Activated naive CD4-positive, alpha-beta T cell treated with anti-CD3 and anti-CD28 coated beads, Interleukin-2, amount 50 U/mL, for 16 hours (primary cell): ENCODE measurements around the gene WIF1.

ENCODE experiments used
- DNase-seq: peaks from one replicate; pipeline ENCODE4 v3.0.0-alpha.2; 2020

Gene WIF1

DNA sequence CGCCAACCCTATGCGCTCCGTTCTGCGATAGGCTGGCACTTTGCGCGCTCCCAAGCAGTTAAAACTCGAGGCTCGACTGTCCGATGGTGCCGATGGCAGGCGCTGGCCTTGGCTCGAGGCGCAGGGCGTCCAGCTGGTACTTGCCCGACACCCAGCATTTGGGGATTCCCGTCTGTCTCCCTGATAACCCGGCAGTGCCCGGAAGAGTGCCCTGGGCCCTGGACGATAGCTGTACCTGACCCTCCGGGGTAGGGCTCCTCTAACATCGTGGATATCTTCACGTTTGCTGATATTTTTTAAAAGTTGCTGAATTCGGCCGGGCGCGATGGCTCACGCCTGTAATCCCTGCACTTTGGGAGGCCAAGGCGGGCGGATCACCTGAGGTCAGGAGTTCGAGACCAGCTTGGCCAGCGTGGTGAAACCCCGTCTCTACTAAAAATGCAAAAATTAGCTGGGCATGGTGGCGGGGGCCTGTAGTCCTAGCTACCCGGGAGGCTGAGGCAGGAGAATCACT is 908 bp upstream of the WIF1 start:
- no peak for DNase-seq

- no peak for DNase-seq
Measured at GRCh38 chr12:65119063-65119462, 2.0 kb downstream of the WIF1 start.

GRCh38 chr12:65113621-65114035 is 7.5 kb downstream of the WIF1 start:
- no peak for DNase-seq

DNA sequence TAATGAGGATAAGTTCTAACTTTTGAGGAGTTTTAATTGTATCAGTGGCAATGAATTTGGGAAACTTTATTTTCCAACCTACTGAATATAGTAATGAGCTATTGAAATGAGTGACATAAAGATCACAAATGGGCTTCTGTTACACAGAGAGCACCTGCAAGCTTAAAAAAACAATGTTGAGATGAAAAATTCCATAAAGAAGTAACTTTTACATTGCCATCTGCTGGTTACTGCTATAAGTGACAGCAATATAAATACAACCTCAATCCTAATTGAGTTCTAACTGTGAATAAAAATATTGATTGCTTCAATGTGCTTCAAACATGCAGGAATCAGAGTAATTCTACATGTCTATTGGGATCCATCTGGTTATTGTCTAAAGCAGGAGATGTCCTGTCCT is 14.2 kb downstream of the WIF1 start:
- DNase-seq: no peak

DNA sequence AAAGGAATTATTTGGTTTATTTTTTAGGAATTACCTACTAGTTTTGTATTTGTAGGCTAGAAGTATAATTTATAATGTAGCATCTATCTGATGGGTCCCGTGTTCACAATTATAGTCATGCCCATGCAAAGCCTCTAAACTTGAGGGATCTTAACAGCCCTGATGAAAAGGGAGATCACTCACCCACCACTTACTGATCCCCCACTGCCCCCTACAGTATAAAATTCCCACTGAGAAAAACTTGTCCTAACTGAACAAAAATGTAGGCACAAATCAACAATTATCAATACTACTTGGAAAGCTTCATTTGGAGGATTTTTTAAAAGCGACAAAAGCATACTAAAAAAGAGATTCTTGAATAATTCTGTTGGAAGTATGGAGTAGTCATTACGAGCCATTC is 21.0 kb downstream of the WIF1 start:
- no peak for DNase-seq

DNA sequence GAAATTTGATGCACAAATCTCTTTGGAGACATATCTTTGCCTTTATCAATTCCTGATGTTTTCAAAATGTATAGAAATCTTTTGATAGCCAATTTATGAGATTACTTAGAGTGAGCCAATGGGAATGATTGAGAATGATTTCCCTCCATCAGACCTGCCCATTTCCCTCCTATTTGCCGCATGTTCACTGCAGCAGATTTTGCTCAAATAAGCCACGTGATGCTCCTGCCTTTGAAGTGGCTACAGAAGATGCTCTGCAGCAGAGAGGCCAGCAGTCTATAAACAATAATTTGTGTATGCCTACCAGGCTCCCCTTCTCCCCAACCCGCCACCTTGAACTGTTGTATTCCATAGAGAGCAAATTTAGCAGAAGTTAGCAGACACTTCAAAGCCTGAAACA is 21.9 kb downstream of the WIF1 start:
- no peak for DNase-seq

DNA sequence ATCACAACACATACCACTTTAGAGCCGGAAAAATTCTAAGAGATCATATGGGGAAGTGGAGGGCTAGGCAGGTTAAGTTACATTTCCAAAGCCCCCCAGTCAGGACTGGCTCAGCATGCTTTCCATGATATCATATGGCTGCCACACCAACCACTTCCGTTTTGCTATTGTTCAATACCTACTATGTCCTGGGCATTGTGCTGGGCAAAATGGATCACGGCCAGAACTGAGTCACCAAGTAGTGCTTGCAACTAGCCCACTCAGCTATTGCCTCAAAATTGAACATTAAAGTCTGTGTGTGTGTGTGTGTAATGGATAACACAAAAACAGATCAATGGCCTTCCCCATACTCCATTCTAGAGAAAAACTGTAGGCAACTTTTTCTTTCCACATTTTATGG is 22.7 kb downstream of the WIF1 start:
- DNase-seq: no peak

GRCh38 chr12:65094722-65095121 is 26.4 kb downstream of the WIF1 start:
- no peak for DNase-seq

DNA sequence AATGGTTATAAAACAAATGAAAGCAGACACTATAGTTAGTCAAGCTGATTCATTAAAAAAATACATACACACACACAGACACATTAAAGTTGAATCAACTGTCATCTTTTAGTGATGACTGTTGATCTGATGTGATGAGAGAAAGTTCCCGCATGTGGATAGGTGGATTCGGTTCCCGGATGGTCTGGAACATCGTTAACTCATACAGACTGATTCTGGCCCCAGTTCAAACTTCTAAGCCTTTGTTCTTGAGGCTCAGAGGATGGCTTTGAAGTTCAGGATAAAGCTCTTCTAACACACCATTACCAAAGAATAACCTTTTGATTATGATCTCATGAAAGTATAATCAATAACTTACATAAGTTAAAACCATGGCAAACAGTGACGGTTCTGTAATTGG is 27.5 kb downstream of the WIF1 start:
- no peak for DNase-seq

DNA sequence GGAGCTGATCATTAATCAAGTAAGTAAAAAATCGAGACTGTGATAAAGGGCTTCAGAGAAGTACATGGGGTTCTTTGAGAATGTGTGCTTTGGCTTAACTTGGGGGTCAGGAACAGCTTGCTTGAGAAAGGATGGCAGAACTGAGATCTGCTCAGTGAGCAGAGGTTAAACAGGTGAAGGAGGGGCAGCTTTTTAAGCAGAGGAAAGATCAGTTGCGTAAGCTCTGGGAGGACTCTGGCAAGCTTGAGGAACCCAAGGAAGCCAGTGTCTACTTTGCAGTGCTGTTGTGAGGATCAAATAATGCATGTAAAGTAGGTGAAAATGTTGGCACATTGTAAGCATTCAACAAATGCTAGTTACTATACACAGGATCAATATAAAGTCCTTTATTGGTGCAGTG is 30.6 kb downstream of the WIF1 start:
- no peak for DNase-seq

- no peak for DNase-seq
Measured at GRCh38 chr12:65086236-65086635, 34.9 kb downstream of the WIF1 start.

- no peak for DNase-seq
Measured at GRCh38 chr12:65084579-65084978, 36.5 kb downstream of the WIF1 start.

DNA sequence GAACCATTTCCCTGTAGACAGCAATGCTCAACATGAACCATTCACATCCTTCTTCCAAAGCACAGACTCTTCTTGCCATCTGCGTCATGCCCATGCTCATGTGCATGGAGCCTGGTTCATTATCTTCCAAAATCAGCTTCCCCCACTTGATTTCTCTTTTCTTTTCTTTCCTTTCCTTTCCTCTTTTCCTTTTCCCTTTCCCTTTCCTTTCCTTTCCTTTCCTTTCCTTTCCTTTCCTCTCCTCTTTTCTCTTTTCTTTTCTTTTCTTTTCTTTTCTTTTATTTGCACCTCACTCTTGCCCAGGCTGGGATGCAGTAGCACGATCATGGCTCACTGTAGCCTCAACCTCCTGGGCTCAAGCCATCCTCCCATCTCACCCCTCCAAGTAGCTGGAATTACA is 37.5 kb downstream of the WIF1 start:
- DNase-seq: no peak

- DNase-seq: no peak
Measured at GRCh38 chr12:65082406-65082805, 38.7 kb downstream of the WIF1 start.

GRCh38 chr12:65081496-65081895 is 39.6 kb downstream of the WIF1 start:
- no peak for DNase-seq

DNA sequence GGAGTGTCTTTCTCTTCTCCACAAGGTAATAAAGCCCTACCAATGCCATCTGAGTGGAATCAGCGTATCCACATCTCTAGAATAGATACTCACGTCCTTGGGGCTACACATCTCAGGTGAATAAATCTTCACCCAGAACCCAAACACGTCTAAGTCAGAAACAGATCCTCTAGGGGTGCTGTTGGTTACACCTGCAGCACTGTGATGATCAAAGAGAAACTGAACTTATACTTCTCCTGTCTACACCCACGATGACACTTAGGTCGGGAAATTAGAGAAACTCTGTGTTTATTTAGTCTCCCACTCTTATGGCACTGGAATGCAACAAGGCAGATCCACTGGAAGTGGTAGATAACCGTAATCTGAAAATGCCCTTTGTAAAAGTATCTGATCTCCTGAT is 46.2 kb downstream of the WIF1 start:
- no peak for DNase-seq

- no peak for DNase-seq
Measured at GRCh38 chr12:65069336-65069735, 51.8 kb downstream of the WIF1 start.

- DNase-seq: no peak
Measured at GRCh38 chr12:65067383-65067782, 53.7 kb downstream of the WIF1 start.

DNA sequence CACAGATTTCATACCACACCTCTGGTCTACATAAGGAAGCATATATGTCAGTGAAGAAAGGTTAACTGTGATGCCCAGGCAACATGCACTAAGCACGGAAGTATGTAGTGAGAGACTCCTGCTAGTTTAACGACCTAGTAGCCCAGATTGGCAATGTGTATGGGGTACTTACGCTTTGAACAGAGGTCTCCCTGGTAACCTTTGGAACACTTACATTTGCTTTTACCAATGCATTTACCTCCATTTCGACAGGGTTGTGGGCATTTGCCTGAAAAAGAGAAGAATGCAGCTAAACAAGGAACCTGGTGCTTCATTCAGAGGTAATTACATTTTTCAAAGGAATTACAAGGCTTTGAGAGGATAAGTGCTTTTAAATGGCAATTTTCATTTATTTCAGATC is 65.2 kb downstream of the WIF1 start:
- no peak for DNase-seq

DNA sequence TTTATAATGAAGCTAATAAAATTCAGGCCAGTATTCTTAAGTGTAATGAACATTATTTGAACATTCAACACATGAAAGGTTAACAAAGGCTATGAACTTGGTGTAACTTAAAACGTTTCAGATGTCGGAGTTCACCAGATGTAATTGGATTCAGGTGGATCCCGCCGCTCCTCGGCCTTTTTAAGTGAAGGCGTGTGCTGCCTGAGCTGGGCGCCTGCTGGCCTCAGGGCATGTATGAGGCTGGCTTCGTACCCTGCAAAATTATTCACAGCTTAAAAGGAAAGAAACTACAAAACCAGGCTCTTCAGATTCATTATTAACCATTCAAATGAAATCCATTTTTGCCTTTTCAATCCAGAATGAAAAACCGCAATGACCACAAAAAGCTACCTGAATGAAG is 69.9 kb downstream of the WIF1 start:
- DNase-seq: no peak

GRCh38 chr12:65045269-65045668 is 75.8 kb downstream of the WIF1 start:
- no peak for DNase-seq

- DNase-seq: no peak
Measured at GRCh38 chr12:65039301-65039700, 81.8 kb downstream of the WIF1 start.

GRCh38 chr12:65025136-65025535 is 96.0 kb downstream of the WIF1 start:
- DNase-seq: no peak

DNA sequence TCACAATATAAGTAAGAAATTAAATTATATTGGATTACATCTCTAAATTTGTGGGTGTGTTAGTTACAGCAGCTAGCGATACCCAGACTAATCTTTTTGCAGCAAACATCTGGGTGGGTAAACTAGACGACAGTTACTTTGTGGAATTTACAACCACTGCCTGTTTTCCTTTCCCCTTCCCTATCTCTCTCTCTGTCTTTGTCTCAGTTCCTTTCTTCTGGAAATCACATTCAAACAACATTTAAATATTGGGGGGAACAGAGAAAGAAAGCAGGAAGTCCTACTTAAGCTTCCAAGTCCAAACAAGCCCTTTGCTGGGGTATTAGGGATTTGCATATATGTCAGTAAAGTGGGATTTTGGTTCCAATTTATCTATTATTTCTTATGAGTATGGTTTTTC is 97.6 kb downstream of the WIF1 start:
- DNase-seq: no peak

DNA sequence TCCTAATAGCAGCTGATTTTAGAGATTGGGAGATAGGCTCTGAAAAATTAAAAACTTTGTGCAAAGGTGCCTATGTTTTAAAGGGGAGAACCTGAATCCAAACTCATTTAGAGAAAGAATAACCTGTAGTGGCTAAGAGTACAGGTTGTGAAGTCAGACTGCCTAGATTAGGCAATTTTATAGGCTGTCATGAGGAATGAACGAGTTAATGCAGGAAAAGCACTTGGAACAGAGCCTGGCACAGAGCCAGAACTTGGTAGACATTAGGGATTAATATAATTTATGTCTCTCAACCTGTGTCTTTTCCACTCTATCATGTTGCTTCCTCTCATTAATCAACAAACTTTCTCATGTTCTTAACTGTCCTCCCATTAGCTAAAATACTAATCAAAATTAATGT is 98.1 kb downstream of the WIF1 start:
- no peak for DNase-seq

- no peak for DNase-seq
Measured at GRCh38 chr12:65022421-65022820, 98.7 kb downstream of the WIF1 start.
